Measurements from ENCODE around the gene IQGAP2.

DNA sequence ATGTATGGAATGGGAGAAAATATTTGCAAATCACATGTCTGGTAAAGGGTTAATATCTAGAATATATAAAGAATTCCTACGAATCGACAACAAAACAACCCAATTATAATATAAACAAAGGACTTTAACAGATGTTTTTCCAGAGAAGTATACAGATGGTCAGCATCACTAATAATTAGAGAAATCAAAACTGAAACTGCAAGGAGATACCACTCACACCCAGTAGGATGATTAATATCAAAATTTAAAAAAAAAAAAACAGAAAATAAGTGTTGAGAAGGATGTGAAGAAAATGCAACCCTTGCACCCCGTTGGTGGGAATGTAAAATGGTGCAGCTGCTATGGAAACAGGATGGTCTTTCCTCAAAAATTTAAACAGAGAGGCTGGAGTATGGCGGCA, 278.2 kb downstream of the IQGAP2 start:
- TF ChIP-seq CTCF (conservative IDR thresholded peaks at IDR 0.05; ENCODE audit: low read length) (no peak), EZH2phosphoT487 (IDR thresholded peaks at IDR 0.05; ENCODE audit: borderline replicate concordance) (no peak)
